ENCODE results near the gene DIP2B.
A peak's percentile ranks its signal among the peaks of the same experiment; 100 is the strongest.

DIP2B gene

GRCh38 chr12:50637870-50638481, 133.2 kb downstream of the DIP2B start:
- no peaks in the 10 kb centered on the region for H3K9me3 ChIP-seq
- H3K4me1 ChIP-seq, result 0 out of 2 replicates have a peak, but pooled peaks cover 5% of the 10 kb centered on the region
- peak in 1 of 2 experiments; percentile 68 for DNase-seq (ENCODE audit: low spot score in 2 of 2)
- H3K4me3 ChIP-seq, result no peak overlapping the region
- no peaks in the 10 kb centered on the region for H3K27me3 ChIP-seq (ENCODE audit: low read depth)
- in situ Hi-C loops (cut with MboI; ENCODE audit: low sequenced_read_pairs), result no loop called here
- H3K36me3 ChIP-seq (replicated peaks), result no peaks in the 10 kb centered on the region

GRCh38 chr12:50638482-50638880, 133.7 kb downstream of the DIP2B start:
- no peak for DNase-seq (ENCODE audit: low spot score in 2 of 2)
- H3K27me3 ChIP-seq (ENCODE audit: low read depth), result no peaks in the 10 kb centered on the region
- H3K4me3 ChIP-seq, result no peak overlapping the region
- H3K9me3 ChIP-seq, result no peaks in the 10 kb centered on the region
- in situ Hi-C loops (cut with MboI; ENCODE audit: low sequenced_read_pairs), result no loop called here
- H3K4me1 ChIP-seq, result 0 out of 2 replicates have a peak, but pooled peaks cover 5% of the 10 kb centered on the region
- H3K36me3 ChIP-seq (replicated peaks), result no peaks in the 10 kb centered on the region

- in situ Hi-C loops (cut with MboI; ENCODE audit: low sequenced_read_pairs), result no loop called here
- H3K4me3 ChIP-seq, result no peak overlapping the region
- no peaks in the 10 kb centered on the region for H3K27me3 ChIP-seq (ENCODE audit: low read depth)
- H3K9me3 ChIP-seq, result no peaks in the 10 kb centered on the region
- H3K36me3 ChIP-seq (replicated peaks), result no peaks in the 10 kb centered on the region; the same call in 1 of the 2 replicates
- H3K4me1 ChIP-seq, result 0 out of 2 replicates have a peak, but pooled peaks cover 5% of the 10 kb centered on the region
- DNase-seq (ENCODE audit: low spot score in 2 of 2), result no peak
Observed at GRCh38 chr12:50639721-50640120, 134.9 kb downstream of the DIP2B start.

- no peak overlapping the region for H3K4me3 ChIP-seq
- in situ Hi-C loops (cut with MboI; ENCODE audit: low sequenced_read_pairs), result no loop called here
- 0 out of 2 replicates have a peak, but pooled peaks cover 5% of the 10 kb centered on the region for H3K4me1 ChIP-seq
- no peaks in the 10 kb centered on the region for H3K27me3 ChIP-seq (ENCODE audit: low read depth)
- DNase-seq (ENCODE audit: low spot score in 2 of 2), result no peak
- H3K36me3 ChIP-seq (replicated peaks), result no peaks in the 10 kb centered on the region; the same call in 1 of the 2 replicates
- H3K9me3 ChIP-seq, result no peaks in the 10 kb centered on the region
Observed at GRCh38 chr12:50640321-50640939, 135.6 kb downstream of the DIP2B start.

GRCh38 chr12:50641566-50641965, 136.8 kb downstream of the DIP2B start:
- Histone ChIP-seq H3K36me3 (replicated peaks) (no peaks in the 10 kb centered on the region; the same call in 1 of the 2 replicates), H3K27me3 (ENCODE audit: low read depth) (no peaks in the 10 kb centered on the region), H3K4me3 (no peak overlapping the region), H3K9me3 (no peaks in the 10 kb centered on the region), H3K4me1 (0 out of 2 replicates have a peak, but pooled peaks cover 5% of the 10 kb centered on the region)
- DNase-seq (ENCODE audit: low spot score in 2 of 2), result no peak
- in situ Hi-C loops (cut with MboI; ENCODE audit: low sequenced_read_pairs), result no loop called here

GRCh38 chr12:50642035-50642451, 137.3 kb downstream of the DIP2B start:
- no peak for DNase-seq (ENCODE audit: low spot score in 2 of 2)
- in situ Hi-C loops (cut with MboI; ENCODE audit: low sequenced_read_pairs), result no loop called here
- no peaks in the 10 kb centered on the region for H3K27me3 ChIP-seq (ENCODE audit: low read depth)
- no peak overlapping the region for H3K4me3 ChIP-seq
- no peaks in the 10 kb centered on the region; the same call in 1 of the 2 replicates for H3K36me3 ChIP-seq (replicated peaks)
- peaks cover 6% of the 10 kb centered on the region for H3K4me1 ChIP-seq
- H3K9me3 ChIP-seq, result no peaks in the 10 kb centered on the region

- Histone ChIP-seq H3K36me3 (replicated peaks) (no peaks in the 10 kb centered on the region; the same call in 1 of the 2 replicates), H3K4me1 (peaks cover 9% of the 10 kb centered on the region), H3K4me3 (no peak overlapping the region), H3K9me3 (no peaks in the 10 kb centered on the region), H3K27me3 (ENCODE audit: low read depth) (no peaks in the 10 kb centered on the region)
- no peak for DNase-seq (ENCODE audit: low spot score in 2 of 2)
- in situ Hi-C loops (cut with MboI; ENCODE audit: low sequenced_read_pairs), result no loop called here
Observed at GRCh38 chr12:50642761-50643160, 138.0 kb downstream of the DIP2B start.

- no peak for DNase-seq (ENCODE audit: low spot score in 2 of 2)
- H3K36me3 ChIP-seq (replicated peaks), result no peaks in the 10 kb centered on the region; the same call in 1 of the 2 replicates
- in situ Hi-C loops (cut with MboI; ENCODE audit: low sequenced_read_pairs), result no loop called here
Observed at GRCh38 chr12:50647031-50647430, 142.2 kb downstream of the DIP2B start.

GRCh38 chr12:50647479-50647878, 142.7 kb downstream of the DIP2B start:
- Histone ChIP-seq H3K9me3 (no peaks in the 10 kb centered on the region), H3K4me1 (peaks cover 11% of the 10 kb centered on the region), H3K27me3 (ENCODE audit: low read depth) (no peaks in the 10 kb centered on the region), H3K36me3 (replicated peaks) (no peaks in the 10 kb centered on the region; the same call in 1 of the 2 replicates), H3K4me3 (no peak overlapping the region)
- peak in 1 of 2 experiments; percentile 34 for DNase-seq (ENCODE audit: low spot score in 2 of 2)
- in situ Hi-C loops (cut with MboI; ENCODE audit: low sequenced_read_pairs), result no loop called here

More at GRCh38 chr12:50647031-50647430, 142.2 kb downstream of the DIP2B start:
- Histone ChIP-seq H3K4me3 (no peak overlapping the region), H3K4me1 (peaks cover 11% of the 10 kb centered on the region), H3K9me3 (no peaks in the 10 kb centered on the region), H3K27me3 (ENCODE audit: low read depth) (no peaks in the 10 kb centered on the region)

- Histone ChIP-seq H3K4me1 (peaks cover 15% of the 10 kb centered on the region), H3K27me3 (ENCODE audit: low read depth) (no peaks in the 10 kb centered on the region), H3K9me3 (no peaks in the 10 kb centered on the region), H3K4me3 (no peak overlapping the region), H3K36me3 (replicated peaks) (no peaks in the 10 kb centered on the region)
- in situ Hi-C loops (cut with MboI; ENCODE audit: low sequenced_read_pairs), result no loop called here
- DNase-seq (ENCODE audit: low spot score in 2 of 2), result no peak
Observed at GRCh38 chr12:50650285-50650684, 145.5 kb downstream of the DIP2B start.

GRCh38 chr12:50655374-50655921, 150.7 kb downstream of the DIP2B start:
- in situ Hi-C loops (cut with MboI; ENCODE audit: low sequenced_read_pairs), result no loop called here
- no peak for DNase-seq (ENCODE audit: low spot score in 2 of 2)
- H3K36me3 ChIP-seq (replicated peaks), result no peaks in the 10 kb centered on the region
- H3K4me3 ChIP-seq, result no peak overlapping the region
- H3K9me3 ChIP-seq, result no peaks in the 10 kb centered on the region
- H3K4me1 ChIP-seq, result peaks cover 18% of the 10 kb centered on the region
- H3K27me3 ChIP-seq (ENCODE audit: low read depth), result no peaks in the 10 kb centered on the region

GRCh38 chr12:50659260-50659659, 154.5 kb downstream of the DIP2B start:
- Histone ChIP-seq H3K36me3 (replicated peaks) (no peaks in the 10 kb centered on the region), H3K9me3 (no peaks in the 10 kb centered on the region), H3K4me1 (peaks cover 40% of the 10 kb centered on the region), H3K4me3 (no peak overlapping the region), H3K27me3 (ENCODE audit: low read depth) (no peaks in the 10 kb centered on the region)
- no peak for DNase-seq (ENCODE audit: low spot score in 2 of 2)
- in situ Hi-C loops (cut with MboI; ENCODE audit: low sequenced_read_pairs), result no loop called here

GRCh38 chr12:50659690-50660424, 155.1 kb downstream of the DIP2B start:
- H3K4me1 ChIP-seq, result peaks cover 46% of the 10 kb centered on the region
- no peaks in the 10 kb centered on the region for H3K9me3 ChIP-seq
- DNase-seq (ENCODE audit: low spot score in 2 of 2), result peak in 1 of 2 experiments; percentile 22
- no peaks in the 10 kb centered on the region for H3K27me3 ChIP-seq (ENCODE audit: low read depth)
- in situ Hi-C loops (cut with MboI; ENCODE audit: low sequenced_read_pairs), result no loop called here
- H3K36me3 ChIP-seq (replicated peaks), result no peaks in the 10 kb centered on the region
- H3K4me3 ChIP-seq, result no peak overlapping the region

Data from HAP-1 (cell line).